Lung microvascular endothelial cell (primary cell): Measurements from ENCODE around the gene GRK7. TPM values are rescaled to one million over a fixed set of nuclear protein-coding genes. Genes with fewer than 3 reads are reported as not detected.
"Not testable (repeated sequence)": the region's sequence is repeated elsewhere in the genome, so short reads cannot be mapped to it uniquely, and the experiment has no call there.

Experiments used
- DNase-seq, 2 donors: peaks; one replicate each; pipeline versions ENCODE4 v3.0.0 to v3.0.0-alpha.2; 2010; ENCODE audit warnings: low read depth in 2 of 2
- total RNA-seq: library from RNA; depleted of rRNA; stranded (reverse); fragments of >200 nt; gene quantifications from 2 replicates; pipeline ENCODE4 v1.2.1, GENCODE V29; 2014

GRK7 gene
- total RNA-seq, 1 donor from 2014 or later, result not detected

- DNase-seq, result no peak
These were observed 9.2 kb upstream of the GRK7 start for GRCh38 chr3:141754032-141754431.

- not testable (repeated sequence) for DNase-seq
These were observed 656 bp upstream of the GRK7 start for GRCh38 chr3:141762552-141762951.

- no peak for DNase-seq
These were observed 837 bp downstream of the GRK7 start for GRCh38 chr3:141764045-141764444.

- no peak for DNase-seq
These were observed 1.3 kb downstream of the GRK7 start for GRCh38 chr3:141764465-141764864.

GRCh38 chr3:141764986-141765385, 1.8 kb downstream of the GRK7 start:
- DNase-seq, result no peak

GRCh38 chr3:141767066-141767465, 3.9 kb downstream of the GRK7 start:
- no peak for DNase-seq

GRCh38 chr3:141769221-141769894, 6.2 kb downstream of the GRK7 start:
- DNase-seq, result peak; percentile 8 to 64

- DNase-seq, result no peak
These were observed 10.5 kb downstream of the GRK7 start for GRCh38 chr3:141773676-141774075.

- DNase-seq, result no peak
These were observed 13.2 kb downstream of the GRK7 start for GRCh38 chr3:141776376-141776775.

GRCh38 chr3:141776885-141777284, 13.7 kb downstream of the GRK7 start:
- no peak for DNase-seq

GRCh38 chr3:141777957-141778813, 15.0 kb downstream of the GRK7 start:
- no peak for DNase-seq

GRCh38 chr3:141779667-141780066, 16.5 kb downstream of the GRK7 start:
- no peak for DNase-seq

GRCh38 chr3:141782386-141782932, 19.3 kb downstream of the GRK7 start:
- peak; percentile 45 to 69 for DNase-seq

GRCh38 chr3:141783632-141784031, 20.4 kb downstream of the GRK7 start:
- DNase-seq, result no peak

- no peak for DNase-seq
These were observed 20.9 kb downstream of the GRK7 start for GRCh38 chr3:141784096-141784495.

GRCh38 chr3:141784531-141784930, 21.3 kb downstream of the GRK7 start:
- no peak for DNase-seq

- DNase-seq, result no peak
These were observed 24.9 kb downstream of the GRK7 start for GRCh38 chr3:141788149-141788548.

- DNase-seq, result not testable (repeated sequence)
These were observed 25.5 kb downstream of the GRK7 start for GRCh38 chr3:141788750-141789149.

GRCh38 chr3:141789281-141789680, 26.1 kb downstream of the GRK7 start:
- DNase-seq, result peak in 1 of 2 donors; percentile 11

- no peak for DNase-seq
These were observed 27.0 kb downstream of the GRK7 start for GRCh38 chr3:141790171-141790570.

GRCh38 chr3:141792495-141792894, 29.3 kb downstream of the GRK7 start:
- no peak for DNase-seq

GRCh38 chr3:141793476-141794260, 30.5 kb downstream of the GRK7 start:
- no peak for DNase-seq
